NCI-H82 treated with DMSO at 0.1 percent for 48 hours (cell line): ENCODE results near the gene OSBPL10.
"Not testable (repeated sequence)": the region's sequence is repeated elsewhere in the genome, so short reads cannot be mapped to it uniquely, and the experiment has no call there.

Experiments used
- DNase-seq: peaks from one replicate; lab custom pipeline; 2025; ENCODE audit not compliant: unreplicated experiment; lab: John Stamatoyannopoulos, UW

OSBPL10 gene

DNA sequence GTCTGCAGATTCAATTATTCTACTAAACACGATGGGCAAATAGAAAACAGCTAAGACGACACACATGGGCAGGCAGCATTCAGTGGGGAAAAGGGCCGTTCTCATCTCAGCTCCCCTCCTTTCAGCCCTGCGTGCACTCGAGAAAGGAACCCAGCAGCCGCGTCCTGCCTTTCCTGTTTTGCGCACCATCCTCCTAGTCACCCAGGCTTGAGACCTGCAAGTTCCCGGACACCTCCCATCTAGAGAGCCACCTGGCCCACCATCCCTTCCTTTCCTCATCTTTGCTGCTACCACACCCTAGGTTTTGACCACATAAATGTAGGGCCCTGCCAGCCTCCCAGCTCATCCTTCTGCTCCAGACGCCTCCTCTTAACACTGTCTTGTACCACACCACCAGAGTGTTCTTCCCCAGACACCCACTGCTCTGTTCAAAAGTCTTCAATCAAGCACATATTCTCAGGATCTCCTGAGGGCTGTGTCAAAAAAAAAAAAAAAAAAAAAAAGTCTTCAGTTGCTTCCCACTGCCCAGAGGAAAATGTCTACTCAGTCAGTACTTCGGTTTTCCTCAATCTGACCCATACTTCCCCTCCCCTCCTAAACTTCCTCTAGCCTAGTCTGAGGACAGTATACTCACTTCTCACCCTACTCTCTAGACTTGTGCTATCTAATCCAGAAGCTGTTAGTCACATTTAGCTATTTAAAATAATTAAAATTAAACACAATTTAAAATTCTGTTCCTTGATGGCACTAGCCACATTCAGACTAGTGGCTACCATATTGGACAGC lies 266.4 kb downstream of the OSBPL10 start:
- no peak for DNase-seq

DNA sequence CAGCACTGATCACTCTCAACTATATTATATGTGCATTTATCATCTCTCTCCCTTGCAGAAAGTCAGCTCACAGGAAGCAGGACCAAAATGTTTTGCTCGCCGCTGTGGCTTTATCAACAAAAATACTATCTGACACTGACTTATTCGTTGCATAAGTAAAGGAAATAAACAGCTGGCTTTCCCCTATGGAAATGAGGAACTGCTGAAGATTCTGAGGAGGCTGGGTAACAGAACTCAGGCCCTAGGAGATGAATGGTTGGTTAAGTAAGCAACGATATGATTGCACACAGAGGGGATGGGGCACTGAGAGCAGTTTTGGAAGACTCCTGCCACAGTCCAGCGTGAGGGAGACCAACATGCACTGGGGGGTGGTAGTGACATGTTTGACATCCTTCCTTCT lies 267.2 kb downstream of the OSBPL10 start:
- no peak for DNase-seq

DNA sequence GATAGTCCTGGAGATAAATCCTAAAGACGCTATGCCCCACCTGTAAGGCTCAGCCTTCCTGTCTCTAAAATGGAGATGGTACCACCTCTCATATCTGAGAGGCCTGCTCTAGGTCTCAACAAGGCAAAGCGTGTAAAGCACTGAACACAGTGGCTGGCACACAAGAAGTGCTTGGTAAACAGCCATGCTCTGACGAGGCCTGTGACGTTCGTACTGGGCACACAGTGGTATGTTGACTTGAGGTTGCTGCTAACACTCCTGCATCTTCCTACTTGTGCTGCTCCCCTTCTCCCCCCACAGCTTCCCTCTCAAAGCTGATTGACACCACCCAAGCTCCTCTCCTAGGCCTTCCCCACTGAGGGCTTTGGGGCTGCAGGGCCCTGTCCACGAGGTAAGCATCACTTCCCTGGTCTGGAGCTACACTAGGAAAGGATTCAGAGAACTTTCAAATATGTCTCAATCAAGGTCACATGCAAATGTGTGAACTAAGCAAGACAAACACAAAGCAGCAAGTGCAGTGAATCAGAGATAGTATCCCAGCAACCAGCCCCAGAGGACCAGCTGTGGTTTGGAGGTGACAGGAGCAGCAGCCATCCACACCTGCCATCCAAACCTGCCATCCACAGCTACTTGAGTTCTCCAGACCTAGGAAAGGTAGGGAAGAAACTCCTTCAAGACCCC lies 270.8 kb downstream of the OSBPL10 start:
- no peak for DNase-seq

DNA sequence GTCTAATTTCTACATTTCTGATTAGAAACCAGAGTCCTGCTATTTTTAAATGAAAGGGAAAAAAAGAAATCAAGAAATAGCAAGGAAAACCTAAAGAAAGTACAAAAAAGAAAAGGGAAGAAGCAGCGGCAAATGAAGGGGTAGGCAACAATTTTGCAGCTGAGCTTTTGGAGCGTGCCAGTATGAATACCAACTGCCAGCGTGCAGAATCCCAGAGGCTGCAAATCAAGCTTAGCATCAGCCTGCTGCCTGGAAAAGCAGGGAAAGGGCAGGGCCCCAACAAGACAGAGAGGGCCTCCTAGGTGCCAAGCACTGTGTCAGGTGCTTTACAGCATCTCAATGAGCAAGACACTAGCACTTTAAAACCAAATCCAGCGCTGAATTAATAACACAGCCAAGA lies 271.5 kb downstream of the OSBPL10 start:
- no peak for DNase-seq

DNA sequence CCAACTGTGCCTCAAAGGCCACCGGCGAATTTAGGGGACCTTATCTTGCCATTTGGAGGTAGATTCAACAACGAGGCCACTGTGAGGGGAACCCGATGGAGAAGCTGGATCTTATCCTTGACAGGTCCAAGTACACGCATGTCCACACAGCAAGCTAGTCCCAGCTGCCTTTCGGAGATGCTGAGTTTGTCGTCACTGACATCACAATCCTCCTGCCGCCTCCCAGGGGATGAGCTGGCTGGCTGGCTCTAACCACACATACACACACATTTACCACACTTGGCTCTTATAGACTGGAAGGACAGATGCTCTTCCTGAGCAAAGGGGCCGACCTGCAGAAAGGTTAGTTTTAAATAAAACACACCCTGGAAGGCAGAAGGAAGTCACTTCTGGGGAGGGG lies 272.1 kb downstream of the OSBPL10 start:
- no peak for DNase-seq

DNA sequence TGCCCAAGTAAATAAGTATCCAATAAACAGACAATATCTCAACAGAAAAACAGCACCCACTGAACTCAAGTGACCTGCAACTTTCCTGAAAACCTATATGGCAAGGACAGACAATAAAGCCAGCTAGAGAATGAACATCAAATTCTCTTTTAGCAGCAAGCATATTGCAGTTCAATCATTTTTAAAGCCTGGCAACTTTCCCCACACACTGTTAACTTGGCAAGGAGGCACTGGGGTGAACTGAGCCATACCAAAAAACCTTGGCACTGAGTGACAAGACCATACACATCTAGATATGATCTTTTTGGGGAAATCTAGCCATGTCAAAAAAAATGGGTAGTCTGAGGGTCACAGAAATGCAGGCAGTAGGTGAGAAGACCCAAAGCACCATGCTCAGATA lies 273.8 kb downstream of the OSBPL10 start:
- no peak for DNase-seq

DNA sequence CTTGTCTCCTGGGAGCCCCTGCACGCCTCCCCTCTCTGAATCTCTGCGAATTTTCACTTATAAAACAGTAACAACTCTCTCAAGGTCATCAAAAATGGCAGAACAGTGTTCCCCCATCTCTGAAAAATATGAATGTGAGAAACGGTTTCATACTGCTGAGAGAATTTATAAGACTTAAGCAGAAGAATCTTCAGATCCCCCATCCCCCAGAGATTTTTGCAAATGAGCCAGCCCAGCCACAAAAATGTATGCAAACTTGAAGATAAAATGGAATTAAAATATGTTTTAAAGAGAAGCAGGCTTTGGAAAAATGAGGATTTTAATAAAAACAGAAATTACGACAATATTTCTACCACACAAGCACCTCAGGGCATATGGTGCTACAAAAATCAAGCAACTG lies 275.3 kb downstream of the OSBPL10 start:
- DNase-seq, result no peak

DNA sequence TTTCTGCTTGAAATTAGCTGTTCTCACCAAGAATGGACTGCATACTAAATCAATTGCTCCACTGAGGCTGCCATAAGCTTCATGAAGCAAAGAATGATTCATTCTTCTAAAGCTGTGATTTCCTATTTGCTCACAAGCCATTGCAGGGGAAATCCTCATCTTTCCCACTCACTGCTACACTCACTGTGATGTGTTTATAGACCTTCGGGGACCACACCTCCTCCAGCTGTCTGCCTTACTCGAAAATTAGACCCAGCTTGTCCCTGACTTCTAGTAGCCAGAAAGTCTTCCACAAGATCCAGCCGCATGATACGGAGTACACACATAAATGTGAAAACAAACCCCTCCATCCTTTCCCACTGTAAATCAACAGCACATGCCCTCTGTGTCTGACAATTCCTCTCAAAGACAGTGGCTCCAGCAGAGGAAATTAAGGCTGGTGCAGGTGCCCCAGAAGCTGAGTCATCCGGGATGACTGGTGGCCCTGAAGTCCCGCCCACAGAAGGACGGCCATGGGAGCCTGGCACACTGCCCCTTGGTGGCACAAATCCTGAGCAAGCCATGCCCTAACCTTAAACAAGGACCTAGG lies 276.4 kb downstream of the OSBPL10 start:
- DNase-seq, result no peak

DNA sequence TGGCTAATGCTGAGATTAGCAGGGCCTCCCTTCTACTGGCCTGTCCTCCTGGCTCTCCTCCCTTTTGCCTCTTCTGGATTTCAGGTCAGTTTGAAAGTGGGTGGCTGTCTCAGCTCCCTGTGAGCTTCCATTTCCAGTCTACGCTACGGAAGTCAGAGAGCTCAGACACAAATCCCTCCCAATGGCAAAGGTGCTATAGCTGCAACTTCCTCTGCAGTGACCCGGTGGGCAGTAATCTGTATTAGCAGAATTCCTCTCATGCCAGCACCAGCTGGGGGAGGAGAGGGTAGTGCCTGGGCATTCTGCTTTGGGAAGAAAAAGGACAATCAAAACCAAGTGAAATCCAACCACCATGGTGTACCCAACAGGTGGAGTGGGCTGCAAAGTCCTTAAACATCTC lies 276.9 kb downstream of the OSBPL10 start:
- DNase-seq, result no peak

DNA sequence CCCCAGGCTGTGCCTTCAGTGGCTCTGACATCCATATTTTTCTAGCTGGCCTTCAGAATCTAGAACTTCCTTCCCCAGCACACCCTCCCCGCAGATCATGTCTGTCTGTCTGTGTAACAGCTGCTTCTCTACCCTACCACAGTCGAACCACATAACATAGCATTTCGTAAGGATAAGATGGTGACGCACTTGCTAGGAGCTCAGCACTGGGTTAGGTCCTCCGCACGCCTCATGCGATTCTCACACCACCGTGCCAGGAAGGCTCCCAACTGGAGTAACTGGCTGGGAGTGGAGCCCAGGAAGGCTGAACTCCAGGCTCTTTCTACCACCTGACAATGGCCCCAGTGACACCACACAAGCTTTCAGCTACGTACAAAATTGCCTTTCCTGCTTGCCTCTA lies 279.8 kb downstream of the OSBPL10 start:
- no peak for DNase-seq

DNA sequence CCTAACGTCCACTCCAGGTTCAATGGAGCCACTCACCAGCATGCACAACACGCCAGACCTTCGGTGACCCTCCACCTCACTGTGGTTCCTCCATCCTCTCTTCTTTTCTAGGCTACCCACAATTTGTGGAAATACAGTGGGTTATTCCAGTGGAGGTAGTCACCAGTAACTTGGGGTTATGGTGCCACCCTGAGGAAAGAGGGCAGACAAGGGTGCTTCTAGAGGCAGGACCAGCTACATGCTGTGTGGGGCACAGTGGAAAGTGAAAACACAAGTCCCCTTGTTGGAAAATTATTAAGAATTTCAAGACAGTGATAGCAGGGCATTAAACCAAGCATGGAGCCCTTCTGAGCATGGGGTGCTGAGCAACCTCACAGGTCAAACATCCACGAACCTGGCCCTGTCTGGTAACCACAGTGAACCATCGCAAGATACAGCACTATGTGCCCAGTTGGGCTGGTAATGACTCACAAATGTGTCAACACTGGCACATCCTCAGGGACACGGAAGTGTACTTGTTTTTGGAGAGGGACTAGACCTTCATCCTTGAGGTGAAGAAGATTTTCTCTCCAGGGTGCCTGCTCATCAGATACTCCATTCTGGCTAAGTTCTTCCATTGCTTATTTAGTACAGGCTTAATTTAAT lies 281.6 kb downstream of the OSBPL10 start:
- no peak for DNase-seq

DNA sequence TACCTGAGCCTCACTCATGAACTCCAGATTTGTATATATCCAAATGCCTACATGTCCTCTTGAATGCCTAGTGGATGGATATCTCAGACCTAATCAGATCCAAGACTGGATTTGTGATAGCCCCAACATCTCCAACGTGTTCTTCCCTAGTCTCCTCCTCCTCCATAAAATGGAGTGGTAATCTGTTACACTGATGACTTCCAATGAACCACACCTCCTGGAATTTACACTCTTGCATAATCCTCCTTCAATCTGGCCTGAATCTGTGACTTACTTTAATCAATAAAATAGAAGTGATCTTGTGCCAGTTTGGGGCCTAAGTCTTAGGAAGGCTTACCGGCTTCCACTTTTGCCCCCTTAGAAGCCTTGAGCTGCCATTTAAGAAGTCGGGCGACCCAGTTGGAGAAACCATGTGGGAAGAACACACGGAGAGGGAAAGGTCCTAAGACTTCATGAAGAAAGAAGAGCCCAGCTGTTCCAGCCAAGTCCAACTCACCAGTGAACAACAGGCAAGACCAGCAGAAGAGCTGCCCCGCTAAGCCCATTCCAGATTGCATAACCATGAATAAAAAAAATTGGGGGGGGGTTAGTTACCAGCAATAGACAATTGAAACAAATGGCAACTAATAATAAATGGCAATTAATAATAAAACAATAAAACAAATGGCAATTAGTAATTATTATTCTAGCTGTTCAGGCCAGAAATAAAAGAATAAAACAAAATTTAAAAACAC lies 284.1 kb downstream of the OSBPL10 start:
- DNase-seq, result no peak

DNA sequence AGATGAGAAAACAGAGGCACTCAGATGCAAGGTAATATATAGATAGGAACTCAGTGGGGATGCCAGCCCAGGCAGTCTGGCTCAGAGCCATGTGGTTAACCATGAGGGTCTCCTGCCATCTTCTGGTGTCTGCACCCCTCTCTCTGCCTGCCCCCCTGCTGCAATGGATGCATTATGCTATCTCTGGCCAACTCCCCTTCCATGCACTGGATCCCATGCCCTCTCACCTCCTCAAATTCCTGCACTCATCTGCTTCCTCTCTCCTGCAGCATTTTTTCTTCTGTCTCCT lies 285.1 kb downstream of the OSBPL10 start:
- no peak for DNase-seq

DNA sequence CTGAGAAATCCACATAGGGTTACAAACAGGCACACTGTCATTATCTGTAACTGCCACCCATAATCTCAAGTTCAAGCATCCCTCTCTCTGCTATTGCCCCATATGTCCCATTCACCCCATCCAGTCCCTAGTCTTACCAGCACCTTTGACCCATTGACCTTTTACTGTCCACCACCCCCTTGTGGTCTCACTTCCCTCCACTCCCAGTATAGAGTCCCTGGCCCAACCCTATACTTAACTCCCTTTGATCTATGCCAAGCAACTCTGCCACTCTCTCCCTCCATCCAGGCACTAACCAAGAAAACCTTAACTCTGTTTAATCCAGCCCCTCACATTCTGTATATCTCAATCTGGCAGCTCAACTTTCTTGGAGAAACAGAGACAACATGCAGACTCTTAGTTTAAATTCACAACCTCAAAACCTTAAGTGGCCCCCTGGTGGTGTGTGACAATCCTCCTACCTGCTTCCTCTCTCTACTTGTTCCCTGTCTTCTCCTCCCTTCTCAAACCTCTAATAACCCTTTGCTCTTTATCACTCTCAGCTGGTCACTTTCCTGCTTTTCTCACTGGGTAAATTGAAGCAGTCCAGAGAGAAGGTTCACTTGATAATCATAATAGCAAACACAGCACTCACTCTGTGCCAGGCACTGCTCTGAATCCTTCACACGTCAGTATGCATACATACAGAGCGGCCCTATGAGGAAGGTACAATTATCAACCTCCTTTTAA lies 285.6 kb downstream of the OSBPL10 start:
- no peak for DNase-seq

DNA sequence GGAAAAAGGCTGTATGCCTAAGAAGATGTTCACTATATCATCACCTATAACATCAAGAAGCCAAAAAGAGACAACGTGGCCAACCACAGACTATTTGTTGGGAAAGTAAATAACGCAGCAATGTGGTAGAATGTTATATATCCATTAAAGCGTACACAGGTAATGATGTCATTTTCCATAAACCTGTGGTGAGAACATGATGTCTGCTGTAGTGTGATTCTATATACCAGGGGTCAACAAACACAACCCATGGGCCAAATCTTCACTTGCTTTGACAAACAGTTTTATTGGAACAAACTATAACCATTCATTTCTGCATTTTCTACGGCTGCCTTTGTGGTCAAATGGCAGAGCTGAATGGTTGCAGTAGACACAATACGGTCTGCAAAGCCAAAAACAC lies 287.7 kb downstream of the OSBPL10 start:
- DNase-seq, result no peak

DNA sequence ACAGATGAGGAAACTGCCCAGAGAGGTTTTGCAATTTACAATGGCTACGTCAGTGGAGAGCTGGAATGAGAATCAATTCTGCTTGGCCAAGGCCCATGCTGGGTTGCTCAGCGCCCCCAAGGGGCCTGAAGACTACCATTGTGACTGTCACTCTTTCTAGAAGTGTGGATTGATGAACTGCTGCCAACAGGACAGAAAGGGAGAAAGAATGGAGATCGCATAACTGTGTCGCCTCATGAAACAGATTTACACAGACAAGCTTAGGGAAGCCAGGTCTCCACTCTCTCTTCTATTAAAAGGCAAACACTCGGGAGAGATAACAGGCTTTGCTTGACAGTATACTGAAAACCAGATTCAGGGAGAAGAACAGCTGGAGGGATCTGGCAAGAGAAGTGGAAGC lies 288.3 kb downstream of the OSBPL10 start:
- no peak for DNase-seq

DNA sequence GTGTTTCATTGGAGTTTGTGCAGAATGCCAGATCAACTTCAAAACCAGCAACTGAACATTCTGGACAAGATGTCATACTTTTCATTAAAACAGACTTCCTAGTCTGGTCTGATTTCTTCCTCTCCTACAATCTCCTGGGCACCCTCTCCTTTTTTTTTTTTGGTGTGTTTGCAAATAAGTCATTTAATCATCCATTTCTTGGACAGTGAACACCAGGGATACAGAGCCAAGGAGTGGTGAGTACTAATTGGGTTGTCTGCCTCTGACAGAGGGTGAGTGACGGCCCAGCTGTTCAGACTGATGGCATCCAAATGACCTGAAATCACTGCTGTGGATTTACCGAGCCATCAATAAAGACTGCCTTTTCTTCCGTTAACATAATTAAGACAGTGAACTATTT lies 290.3 kb downstream of the OSBPL10 start:
- no peak for DNase-seq

DNA sequence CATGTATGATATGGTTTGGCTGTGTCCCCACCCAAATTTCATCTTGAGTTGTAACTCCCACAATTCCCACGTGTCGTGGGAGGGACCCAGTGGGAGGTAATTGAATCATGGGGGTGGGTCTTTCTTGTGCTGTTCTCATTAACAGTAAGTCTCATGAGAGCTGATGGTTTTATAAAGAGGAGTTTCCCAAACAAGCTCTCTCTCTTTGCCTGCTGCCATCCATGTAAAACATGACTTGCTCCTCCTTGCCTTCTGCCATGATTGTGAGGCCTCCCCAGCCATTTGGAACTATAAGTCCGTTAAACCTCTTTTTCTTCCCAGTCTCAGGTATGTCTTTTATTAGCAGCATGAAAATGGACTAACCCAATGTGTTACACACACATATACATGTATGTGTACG lies 291.5 kb downstream of the OSBPL10 start:
- not testable (repeated sequence) for DNase-seq

DNA sequence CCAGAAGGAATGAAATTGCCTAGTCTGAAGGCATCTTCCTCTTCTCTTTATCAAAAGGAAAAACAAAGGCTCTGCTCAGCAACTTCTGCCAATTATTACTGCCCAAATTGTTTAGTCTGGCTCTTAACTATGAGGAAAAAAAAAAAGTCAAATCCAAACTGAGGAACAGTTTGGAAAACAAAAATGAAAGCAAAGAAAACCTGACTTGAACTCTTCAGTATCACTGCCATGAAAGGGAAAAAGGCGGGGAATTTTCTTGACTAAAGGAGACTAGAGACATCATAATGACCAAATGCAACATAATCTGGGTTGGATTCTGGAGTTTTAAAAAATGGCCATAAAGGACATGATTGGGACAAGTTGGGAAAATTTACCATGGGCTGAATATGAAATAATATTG lies 292.1 kb downstream of the OSBPL10 start:
- no peak for DNase-seq

DNA sequence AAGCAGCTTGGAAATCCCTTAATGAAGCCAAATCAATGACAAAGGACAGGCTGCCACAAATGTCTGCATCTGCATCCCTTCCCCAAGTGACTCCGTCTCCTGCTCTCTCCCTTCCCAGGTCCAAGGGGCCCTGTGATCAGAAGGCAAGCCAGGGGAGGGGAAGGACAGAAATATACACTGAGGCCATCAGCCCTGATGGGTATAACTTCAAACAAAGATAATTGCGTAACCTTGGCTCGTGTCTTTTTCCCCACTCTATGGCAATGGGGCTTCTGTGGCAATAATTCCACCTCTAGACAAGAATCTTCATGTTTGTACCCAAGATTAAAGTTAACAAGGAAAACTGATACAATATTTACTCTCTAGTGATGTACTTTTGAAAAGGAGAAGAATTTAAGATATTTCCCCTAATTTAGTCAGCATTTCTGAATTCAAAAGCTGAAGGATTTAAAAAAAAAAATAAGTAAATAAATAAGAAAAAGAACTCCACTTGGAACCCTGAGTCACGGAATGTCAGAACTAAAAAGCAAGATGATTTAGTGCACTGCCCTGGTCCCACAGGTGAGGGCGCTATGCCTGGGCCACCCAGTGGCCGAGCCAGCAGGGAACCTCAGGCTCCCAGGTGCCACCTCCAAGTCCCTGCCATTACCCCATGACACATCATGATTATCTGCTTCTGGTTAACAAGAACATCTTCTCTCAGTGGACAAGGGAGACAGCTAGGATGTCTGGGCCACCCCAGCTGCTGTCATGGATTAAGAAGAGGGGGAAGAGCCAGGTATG lies 293.9 kb downstream of the OSBPL10 start:
- no peak for DNase-seq
